Measurements from ENCODE around the gene PCDHB9.
"Not testable (repeated sequence)": the region's sequence is repeated elsewhere in the genome, so short reads cannot be mapped to it uniquely, and the experiment has no call there.

Gene PCDHB9

DNA sequence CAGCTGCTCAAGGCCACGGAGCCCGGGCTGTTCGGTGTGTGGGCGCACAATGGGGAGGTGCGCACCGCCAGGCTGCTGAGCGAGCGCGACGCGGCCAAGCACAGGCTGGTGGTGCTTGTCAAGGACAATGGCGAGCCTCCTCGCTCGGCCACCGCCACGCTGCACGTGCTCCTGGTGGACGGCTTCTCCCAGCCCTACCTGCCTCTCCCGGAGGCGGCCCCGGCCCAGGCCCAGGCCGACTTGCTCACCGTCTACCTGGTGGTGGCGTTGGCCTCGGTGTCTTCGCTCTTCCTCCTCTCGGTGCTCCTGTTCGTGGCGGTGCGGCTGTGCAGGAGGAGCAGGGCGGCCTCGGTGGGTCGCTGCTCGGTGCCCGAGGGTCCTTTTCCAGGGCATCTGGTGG lies 2.2 kb downstream of the PCDHB9 start:
- DNase-seq = not testable (repeated sequence)

- DNase-seq = no peak
Measured at GRCh38 chr5:141192110-141192725, 5.3 kb downstream of the PCDHB9 start, which contains the start of gene PCDHB10. TSS of gene PCDHB10 (plus strand) at chr5:141192353. CDS start at chr5:141192553, 200 bp downstream.

- not testable (repeated sequence) for DNase-seq
Measured at GRCh38 chr5:141194332-141194731, 7.4 kb downstream of the PCDHB9 start.

GRCh38 chr5:141196363-141196762 lies 9.4 kb downstream of the PCDHB9 start:
- DNase-seq = no peak

- DNase-seq = no peak
Measured at GRCh38 chr5:141199359-141200235, 12.6 kb downstream of the PCDHB9 start, which contains the start of gene PCDHB11. TSS of gene PCDHB11 (plus strand) at chr5:141199627. CDS start at chr5:141199775, 148 bp downstream.

GRCh38 chr5:141201126-141201525 lies 14.2 kb downstream of the PCDHB9 start:
- not testable (repeated sequence) for DNase-seq

GRCh38 chr5:141201646-141202045 lies 14.7 kb downstream of the PCDHB9 start:
- not testable (repeated sequence) for DNase-seq

DNA sequence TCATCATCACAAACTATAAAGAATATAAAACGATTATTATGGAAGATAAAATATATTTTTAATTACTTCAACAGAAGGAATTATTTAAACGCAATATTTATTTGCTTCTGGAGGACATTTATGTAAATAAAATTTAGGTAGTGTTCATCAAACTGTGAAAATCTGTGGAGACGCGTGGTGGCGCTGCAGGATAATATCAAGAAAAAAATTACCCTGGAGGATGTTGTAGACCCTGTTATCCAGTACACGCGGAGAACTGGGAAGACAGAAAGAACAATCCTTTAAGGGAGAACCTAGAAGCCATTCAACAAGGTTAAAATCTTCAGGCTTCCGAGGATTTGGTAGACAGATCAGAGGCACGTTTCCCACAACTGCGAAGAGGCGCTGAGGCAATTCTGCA lies 21.5 kb downstream of the PCDHB9 start, which contains the start of gene PCDHB12:
Gene PCDHB12, plus strand, starts transcription at position 242 of the 400 bp plus-strand sequence. CDS start 189 bp downstream, outside the sequence.
- no peak for DNase-seq

DNA sequence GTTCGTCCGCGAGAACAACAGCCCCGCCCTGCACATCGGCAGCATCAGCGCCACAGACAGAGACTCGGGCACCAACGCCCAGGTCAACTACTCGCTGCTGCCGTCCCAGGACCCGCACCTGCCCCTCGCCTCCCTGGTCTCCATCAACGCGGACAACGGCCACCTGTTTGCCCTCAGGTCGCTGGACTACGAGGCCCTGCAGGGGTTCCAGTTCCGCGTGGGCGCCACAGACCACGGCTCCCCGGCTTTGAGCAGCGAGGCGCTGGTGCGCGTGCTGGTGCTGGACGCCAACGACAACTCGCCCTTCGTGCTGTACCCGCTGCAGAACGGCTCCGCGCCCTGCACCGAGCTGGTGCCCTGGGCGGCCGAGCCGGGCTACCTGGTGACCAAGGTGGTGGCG lies 23.3 kb downstream of the PCDHB9 start:
- not testable (repeated sequence) for DNase-seq

- DNase-seq = not testable (repeated sequence)
Measured at GRCh38 chr5:141210849-141211248, 23.9 kb downstream of the PCDHB9 start.

GRCh38 chr5:141213656-141214339 lies 26.8 kb downstream of the PCDHB9 start, which contains the start of gene PCDHB13:
TSS of gene PCDHB13 (plus strand) at chr5:141213919. CDS start at chr5:141214124, 205 bp downstream.
- not testable (repeated sequence) for DNase-seq

DNA sequence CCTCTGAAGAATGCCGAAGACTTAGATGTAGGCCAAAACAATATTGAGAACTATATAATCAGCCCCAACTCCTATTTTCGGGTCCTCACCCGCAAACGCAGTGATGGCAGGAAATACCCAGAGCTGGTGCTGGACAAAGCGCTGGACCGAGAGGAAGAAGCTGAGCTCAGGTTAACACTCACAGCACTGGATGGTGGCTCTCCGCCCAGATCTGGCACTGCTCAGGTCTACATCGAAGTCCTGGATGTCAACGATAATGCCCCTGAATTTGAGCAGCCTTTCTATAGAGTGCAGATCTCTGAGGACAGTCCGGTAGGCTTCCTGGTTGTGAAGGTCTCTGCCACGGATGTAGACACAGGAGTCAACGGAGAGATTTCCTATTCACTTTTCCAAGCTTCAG lies 27.6 kb downstream of the PCDHB9 start:
- not testable (repeated sequence) for DNase-seq

DNA sequence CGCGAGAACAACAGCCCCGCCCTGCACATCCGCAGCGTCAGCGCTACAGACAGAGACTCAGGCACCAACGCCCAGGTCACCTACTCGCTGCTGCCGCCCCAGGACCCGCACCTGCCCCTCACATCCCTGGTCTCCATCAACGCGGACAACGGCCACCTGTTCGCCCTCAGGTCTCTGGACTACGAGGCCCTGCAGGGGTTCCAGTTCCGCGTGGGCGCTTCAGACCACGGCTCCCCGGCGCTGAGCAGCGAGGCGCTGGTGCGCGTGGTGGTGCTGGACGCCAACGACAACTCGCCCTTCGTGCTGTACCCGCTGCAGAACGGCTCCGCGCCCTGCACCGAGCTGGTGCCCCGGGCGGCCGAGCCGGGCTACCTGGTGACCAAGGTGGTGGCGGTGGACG lies 28.5 kb downstream of the PCDHB9 start:
- DNase-seq = not testable (repeated sequence)

DNA sequence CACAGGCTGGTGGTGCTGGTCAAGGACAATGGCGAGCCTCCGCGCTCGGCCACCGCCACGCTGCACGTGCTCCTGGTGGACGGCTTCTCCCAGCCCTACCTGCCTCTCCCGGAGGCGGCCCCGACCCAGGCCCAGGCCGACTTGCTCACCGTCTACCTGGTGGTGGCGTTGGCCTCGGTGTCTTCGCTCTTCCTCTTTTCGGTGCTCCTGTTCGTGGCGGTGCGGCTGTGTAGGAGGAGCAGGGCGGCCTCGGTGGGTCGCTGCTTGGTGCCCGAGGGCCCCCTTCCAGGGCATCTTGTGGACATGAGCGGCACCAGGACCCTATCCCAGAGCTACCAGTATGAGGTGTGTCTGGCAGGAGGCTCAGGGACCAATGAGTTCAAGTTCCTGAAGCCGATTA lies 29.1 kb downstream of the PCDHB9 start:
- DNase-seq = not testable (repeated sequence)

GRCh38 chr5:141223112-141223783 lies 36.3 kb downstream of the PCDHB9 start, which contains the start of gene PCDHB14:
TSS of gene PCDHB14 (plus strand) at chr5:141223343. CDS start at chr5:141223506, 163 bp downstream.
- DNase-seq = no peak

DNA sequence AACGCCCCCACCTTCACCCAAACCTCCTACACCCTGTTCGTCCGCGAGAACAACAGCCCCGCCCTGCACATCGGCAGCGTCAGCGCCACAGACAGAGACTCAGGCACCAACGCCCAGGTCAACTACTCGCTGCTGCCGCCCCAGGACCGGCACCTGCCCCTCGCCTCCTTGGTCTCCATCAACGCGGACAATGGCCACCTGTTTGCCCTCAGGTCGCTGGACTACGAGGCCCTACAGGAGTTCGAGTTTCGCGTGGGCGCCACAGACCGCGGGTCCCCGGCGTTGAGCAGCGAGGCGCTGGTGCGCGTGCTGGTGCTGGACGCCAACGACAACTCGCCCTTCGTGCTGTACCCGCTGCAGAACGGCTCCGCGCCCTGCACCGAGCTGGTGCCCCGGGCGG lies 37.9 kb downstream of the PCDHB9 start:
- not testable (repeated sequence) for DNase-seq

- DNase-seq = not testable (repeated sequence)
Measured at GRCh38 chr5:141225421-141225820, 38.5 kb downstream of the PCDHB9 start.

GRCh38 chr5:141234109-141234667 lies 47.2 kb downstream of the PCDHB9 start:
- no peak for DNase-seq

DNA sequence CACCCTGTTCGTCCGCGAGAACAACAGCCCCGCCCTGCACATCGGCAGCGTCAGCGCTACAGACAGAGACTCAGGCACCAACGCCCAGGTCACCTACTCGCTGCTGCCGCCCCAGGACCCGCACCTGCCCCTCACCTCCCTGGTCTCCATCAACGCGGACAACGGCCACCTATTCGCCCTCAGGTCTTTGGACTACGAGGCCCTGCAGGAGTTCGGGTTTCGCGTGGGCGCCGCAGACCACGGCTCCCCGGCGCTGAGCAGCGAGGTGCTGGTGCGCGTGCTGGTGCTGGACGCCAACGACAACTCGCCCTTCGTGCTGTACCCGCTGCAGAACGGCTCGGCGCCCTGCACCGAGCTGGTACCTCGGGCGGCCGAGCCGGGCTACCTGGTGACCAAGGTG lies 49.0 kb downstream of the PCDHB9 start:
- DNase-seq = not testable (repeated sequence)

GRCh38 chr5:141236516-141237313 lies 49.8 kb downstream of the PCDHB9 start:
- DNase-seq = no peak

All from activated gamma-delta T cell (primary cell).